ENCODE results near the gene GFRA4.
"Not testable (repeated sequence)": the region's sequence is repeated elsewhere in the genome, so short reads cannot be mapped to it uniquely, and the experiment has no call there.

GFRA4 gene

DNA sequence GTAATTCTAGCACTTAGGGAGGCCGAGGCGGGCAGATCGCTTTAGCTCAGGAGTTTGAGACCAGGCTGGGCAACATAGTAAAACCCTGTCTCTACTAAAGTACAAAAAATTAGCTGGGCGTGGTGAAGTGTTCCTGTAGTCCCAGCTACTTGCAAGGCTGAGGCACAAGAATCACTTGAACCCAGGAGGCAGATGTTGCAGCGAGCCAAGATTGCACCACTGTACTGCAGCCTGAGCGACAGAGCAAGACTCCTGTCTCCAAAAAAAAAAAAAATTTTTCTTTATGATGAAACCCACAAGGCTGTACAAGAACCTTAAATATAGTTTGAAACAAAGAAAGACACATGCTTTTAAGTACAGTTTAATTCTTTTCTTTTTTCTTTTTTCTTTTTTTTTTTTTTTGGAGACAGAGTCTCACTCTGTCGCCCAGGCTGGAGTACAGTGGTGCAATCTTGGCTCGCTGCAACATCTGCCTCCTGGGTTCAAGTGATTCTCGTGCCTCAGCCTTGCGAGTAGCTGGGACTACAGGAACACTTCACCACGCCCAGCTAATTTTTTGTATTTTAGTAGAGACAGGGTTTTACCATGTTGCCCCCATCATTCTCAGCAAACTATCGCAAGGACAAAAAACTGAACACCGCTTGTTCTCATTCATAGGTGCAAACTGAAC lies 47.9 kb downstream of the GFRA4 start:
- DNase-seq (ENCODE audit: low read depth in 2 of 2), result not testable (repeated sequence)

DNA sequence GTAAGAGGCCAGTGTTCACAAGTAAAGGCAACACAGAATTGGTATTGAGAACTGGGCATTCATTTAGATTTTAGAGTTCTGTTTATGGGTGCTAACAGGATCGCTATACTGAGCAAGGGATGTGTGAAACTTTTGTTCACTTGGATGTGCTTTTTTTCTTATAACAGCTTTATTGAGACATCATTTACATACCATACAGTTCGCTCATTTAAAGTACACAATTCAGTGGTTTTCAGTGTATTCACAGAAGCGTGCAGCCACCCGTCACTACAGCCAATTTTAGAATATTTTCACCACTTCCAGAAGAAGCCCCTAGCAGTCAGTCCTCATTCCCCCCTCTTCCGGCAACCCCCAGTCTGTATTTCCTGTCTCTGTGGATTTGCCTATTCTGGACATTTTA lies 48.7 kb downstream of the GFRA4 start:
- DNase-seq (ENCODE audit: low read depth in 2 of 2), result no peak

DNA sequence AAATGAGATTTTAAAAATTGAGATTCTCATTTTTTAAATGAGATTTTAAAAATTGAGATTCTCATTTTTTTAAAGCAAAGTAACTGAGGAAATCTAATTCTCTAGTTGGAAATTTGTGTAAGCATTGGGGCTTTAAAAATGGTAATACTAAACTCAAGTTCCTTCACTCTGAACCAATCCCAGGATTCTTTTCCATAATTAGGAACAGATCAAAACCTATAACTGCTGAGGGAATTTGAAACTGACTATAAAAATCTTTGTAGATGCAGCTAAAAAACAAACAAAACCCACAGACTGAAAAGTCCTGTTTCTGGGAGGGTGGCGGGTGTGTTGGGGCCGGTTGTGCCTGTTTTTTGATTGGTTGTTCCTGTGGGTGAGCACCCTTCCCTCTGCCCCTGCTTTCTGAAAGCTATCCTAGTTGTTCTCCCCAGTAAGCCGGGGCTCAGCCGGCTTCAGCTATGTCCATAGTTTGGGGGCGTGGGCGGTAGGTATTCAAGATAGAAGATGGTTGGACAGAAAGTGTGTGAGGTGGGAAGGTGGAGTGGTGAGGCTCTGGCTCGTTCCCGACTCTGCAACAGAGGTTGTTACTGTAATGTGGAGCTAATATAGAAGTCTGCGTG lies 49.3 kb downstream of the GFRA4 start:
- no peak for DNase-seq (ENCODE audit: low read depth in 2 of 2)

DNA sequence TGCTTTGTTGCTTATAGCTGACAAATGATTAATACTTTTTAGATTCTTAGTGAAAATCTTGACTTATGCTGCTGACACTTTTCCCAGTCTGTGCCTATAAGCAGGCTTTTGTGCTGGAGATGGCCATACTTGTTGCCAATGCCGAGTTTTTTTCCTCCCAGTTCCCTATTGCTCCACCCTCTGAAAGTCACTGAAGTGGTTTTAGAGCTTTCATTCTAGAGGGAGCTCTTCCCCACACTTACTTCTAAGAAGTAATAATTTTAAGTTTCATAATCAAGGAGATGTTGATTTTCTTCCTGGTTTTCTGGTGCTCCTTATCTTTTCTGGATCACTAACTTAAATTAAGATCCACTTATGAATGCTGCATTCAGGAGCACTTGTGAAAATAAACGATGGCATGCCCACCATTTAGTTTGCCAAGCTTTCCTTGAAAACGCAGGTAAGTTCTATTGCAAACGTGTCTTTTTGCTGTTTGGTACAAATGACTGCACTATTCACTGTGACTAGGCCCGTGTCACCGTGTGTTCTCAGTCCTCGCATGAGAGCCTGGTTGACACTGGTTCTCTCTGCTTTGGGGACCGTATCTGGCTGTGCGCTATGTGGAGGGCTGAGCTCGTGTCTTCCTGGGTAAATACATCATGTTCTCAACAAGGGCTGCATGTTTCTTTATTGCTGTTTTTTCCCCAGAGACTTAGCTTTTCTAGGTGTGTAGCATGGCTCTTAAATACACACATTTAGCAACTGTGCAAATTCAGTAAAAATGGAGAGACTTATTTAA lies 50.2 kb downstream of the GFRA4 start:
- no peak for DNase-seq (ENCODE audit: low read depth in 2 of 2)

DNA sequence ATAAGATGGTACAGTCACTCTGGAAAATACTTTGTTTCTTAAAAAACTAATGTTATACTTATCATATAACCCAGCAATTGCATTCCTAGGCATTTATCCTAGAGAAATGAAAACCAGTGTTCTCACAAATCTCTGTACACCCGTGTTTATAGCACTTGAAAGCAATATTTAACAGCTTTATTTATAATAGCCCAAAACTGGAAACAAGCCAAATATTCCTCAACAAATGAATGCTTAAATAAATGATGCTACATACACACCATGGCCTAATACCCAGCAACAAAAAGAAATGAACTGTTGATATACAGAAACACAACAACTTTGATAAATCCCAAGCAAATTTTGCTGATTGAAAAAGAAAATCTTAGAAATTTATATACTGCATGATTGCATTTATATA lies 51.3 kb downstream of the GFRA4 start:
- no peak for DNase-seq (ENCODE audit: low read depth in 2 of 2)
